Measurements from ENCODE around the gene SNTG2.
"Not testable (repeated sequence)": the region's sequence is repeated elsewhere in the genome, so short reads cannot be mapped to it uniquely, and the experiment has no call there.

SNTG2 gene

GRCh38 chr2:1055014-1055595 lies 104.5 kb downstream of the SNTG2 start:
- no peak for DNase-seq

- DNase-seq: no peak
Observed at GRCh38 chr2:1060372-1060771, 109.7 kb downstream of the SNTG2 start.

- no peak for DNase-seq
Observed at GRCh38 chr2:1060987-1061386, 110.3 kb downstream of the SNTG2 start.

- no peak for DNase-seq
Observed at GRCh38 chr2:1068241-1068640, 117.6 kb downstream of the SNTG2 start.

- no peak for DNase-seq
Observed at GRCh38 chr2:1068822-1069221, 118.2 kb downstream of the SNTG2 start.

GRCh38 chr2:1069847-1070246 lies 119.2 kb downstream of the SNTG2 start:
- no peak for DNase-seq

DNA sequence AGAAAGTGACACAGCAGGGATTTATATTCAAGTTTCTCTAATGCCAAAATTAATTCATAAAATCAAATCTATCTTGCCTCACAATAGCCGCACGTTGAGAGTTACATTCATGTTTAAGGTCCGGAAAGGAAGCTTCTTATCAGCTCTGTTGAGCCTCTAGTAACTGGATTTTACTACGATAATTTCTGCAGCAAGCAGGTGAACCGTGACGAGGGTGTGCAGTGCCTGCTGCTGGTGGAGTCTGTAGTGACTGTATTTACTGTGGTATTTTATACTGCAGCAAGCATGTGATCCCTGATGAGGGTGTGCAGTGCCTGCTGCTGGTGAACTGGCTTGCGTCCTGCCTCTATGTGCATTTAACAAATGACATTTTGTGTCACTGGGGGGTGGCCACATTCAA lies 120.0 kb downstream of the SNTG2 start:
- DNase-seq: no peak

- no peak for DNase-seq
Observed at GRCh38 chr2:1071650-1072049, 121.0 kb downstream of the SNTG2 start.

GRCh38 chr2:1072250-1072649 lies 121.6 kb downstream of the SNTG2 start:
- DNase-seq: no peak

DNA sequence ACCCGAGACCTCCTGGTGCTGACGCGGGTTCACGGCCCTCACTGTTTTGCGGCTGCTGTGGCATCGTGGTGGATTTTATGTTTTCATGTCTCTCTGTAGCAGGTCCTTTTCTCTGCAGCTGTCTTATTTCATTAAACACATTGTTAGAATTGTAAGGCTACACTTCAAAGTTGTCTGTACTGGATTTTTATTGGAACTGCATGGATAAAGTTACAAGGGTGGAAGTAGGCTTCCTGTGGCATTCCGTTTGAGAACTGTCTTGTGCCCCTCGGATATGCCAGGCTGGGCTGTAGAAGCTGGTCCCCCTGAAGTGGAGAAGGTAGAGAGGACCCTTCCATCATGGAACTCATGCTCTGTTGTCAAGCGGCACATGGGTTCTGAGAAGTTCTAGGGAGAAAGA lies 127.3 kb downstream of the SNTG2 start:
- no peak for DNase-seq

- DNase-seq: no peak
Observed at GRCh38 chr2:1078326-1078725, 127.7 kb downstream of the SNTG2 start.

DNA sequence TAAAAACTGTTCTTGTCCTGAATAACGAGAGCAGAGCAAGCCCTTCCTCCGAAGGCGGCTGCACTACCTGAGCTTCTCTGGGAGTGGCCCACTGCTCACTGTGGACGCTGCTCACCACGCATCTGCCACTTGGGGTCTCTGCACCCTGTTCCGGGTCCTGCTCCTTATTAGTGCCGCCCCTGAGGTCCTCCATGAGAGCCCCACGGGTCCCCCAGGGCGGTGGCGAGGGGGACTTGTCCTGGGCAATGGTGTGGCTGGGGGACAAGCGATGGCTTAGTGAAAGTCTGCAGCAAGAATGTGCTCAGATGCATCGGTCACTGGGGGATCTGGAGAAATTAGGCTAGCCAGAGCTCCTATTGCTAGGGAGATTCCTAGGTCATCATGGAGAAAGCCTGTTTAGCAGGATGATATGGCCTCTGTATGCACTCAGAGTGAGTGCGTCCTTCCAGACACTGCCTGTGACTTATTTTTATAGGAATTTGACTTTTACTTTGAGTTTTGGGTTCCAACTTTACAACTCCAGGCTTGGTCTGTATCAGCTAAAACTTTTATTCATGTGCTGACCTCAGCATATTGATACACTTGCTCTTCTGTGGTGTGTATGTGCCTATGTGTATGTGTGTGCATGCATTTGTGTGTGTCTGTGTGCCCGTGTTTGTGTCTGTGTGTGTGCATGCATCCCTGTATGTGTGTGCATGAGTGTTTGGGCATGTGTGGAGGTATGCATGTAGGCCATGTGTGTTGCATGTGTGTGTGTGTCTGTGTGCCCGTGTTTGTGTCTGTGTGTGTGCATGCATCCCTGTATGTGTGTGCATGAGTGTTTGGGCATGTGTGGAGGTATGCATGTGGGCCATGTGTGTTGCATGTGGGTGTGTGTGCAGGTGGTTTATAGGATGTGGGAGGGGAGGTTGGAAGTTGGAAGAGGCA lies 129.5 kb downstream of the SNTG2 start:
- DNase-seq: no peak

- DNase-seq: no peak
Observed at GRCh38 chr2:1081451-1082225, 131.0 kb downstream of the SNTG2 start.

- no peak for DNase-seq
Observed at GRCh38 chr2:1082456-1083205, 132.0 kb downstream of the SNTG2 start.

DNA sequence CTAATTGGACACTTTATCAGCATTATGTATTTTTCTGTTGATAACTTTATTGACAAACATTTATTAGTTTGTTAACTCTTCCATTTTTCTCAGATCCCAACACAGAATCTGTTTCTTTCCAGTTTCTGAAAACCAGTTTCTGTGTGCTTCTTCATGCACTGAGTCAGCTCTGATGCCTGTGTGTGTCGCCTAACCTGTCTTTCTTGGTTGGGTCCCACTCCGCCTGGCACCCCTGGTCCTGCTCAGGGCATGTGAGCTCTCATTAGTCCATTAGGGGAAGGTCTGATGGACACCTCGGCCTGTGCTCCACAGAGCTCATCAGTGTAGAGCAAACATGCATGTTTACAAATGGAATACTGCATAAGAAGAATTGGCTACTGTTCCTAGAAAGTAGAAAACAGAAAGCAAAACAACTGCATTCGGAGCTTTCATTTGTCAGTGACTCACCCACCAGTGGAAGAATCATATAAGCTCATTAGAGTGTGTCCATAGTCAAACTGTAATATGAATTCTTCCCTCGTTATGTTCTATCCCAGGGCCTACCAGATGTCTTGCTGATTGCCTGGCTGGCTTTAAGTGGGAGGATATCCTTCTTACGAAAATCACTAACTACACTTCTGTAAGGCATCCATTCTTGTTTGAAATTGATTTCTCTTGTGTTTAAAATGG lies 137.7 kb downstream of the SNTG2 start:
- DNase-seq: no peak

DNA sequence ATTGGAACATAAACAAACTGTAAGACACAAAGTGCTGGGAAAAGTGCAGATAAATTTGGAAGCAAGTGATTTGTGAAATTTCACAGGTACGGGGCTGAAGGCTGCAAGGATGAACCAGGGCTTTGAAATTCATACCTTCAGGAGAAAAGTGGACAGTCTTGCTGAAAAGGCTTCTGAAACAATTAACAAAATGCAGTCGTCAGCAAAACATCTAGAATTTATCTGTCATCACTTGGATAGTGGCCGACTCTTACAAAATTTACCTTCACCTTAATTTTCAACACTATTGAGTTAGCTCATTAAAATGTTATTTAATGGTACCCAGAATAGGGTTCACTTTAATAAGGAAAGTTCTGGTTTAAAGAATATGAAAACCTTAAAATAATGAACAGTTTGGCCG lies 138.3 kb downstream of the SNTG2 start:
- DNase-seq: no peak

DNA sequence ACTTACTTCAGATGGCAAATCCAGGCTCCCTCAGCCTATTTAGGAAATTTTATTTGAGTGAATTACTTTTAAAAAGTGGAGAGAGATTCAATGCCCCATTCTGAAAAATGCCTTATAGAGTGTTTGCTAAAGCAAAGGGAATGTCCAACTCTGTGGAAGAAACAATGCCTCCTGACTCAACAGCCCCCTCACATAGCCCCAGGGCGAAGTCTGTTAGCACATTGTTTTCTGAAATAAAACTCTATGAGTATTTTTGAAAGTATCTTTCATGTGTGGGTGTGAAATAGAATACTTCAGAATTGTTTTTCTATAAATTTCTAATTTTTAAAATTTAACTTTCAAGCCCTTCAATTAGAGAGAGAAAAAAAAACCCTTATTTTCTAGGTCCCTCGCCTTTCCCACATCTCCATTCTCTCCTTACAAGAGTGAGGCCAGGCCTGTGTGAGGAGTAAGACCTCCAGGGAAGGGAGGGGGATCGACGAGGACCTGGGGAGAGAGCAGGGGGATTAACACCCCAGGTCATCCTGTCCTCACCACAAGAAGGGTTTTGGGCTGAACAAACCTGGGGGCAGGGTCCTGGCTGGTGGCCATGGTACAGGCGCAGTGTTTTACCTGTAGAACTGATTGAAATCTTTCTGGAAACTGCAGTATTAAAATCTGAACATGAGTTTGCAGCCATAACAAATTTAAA lies 141.4 kb downstream of the SNTG2 start:
- no peak for DNase-seq

GRCh38 chr2:1093668-1094067 lies 143.0 kb downstream of the SNTG2 start:
- DNase-seq: not testable (repeated sequence)

DNA sequence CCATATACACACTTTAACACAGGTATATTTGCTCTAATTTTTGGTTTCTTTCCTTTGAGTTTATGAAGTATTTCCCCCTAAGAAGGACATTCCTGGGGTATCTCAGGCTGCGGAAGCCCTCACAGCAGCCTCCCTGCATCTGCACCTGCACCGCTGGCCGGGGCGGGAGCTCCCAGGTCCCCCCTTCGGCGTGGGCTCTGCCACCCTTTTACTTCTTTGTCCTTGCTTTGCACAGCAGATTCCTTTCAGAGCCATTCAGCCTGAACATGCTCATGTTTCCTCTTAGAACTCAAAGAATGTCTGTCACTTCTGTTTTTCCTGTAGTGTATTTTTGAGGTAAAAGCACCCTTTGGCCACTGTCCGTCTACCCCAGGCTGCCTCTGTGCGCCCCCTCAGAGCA lies 146.5 kb downstream of the SNTG2 start:
- DNase-seq: no peak

DNA sequence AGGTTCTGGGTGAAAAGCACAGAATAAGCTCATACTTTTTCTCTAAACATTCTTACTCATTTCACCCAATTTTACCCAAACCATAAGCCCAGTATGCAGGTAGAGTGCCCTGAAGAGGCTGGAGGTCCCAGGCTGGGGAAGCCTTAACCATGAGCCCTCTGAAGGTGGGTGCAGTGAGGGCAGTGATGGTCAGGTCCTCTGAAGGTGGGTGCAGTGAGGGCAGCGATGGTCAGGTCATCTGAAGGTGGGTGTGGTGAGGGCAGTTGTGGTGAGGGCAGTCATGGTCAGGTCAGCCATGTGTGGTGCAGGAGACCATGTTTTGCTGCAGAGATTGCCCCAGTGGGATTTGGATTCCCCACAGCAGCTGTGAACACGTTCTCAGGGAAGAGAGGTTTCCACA lies 148.8 kb downstream of the SNTG2 start:
- no peak for DNase-seq

- no peak for DNase-seq
Observed at GRCh38 chr2:1101011-1101782, 150.5 kb downstream of the SNTG2 start.

Data from inflammatory macrophage (primary cell).